BE2C (cell line): ENCODE data around the gene RNF39.

Experiments used
- DNase-seq: peaks from one replicate; pipeline ENCODE4 v3.0.0-alpha.2; 2020
- H3K27me3 ChIP-seq: fragments of 250-450 bp; sonication (Bioruptor Pico); 2 replicates; pipeline ENCODE4 v1.5.1; 2020; ENCODE audit warnings: mild to moderate bottlenecking
- H3K36me3 ChIP-seq: fragments of 250-450 bp; sonication (Bioruptor Pico); 2 replicates; pipeline ENCODE4 v1.5.1; 2020; ENCODE audit warnings: mild to moderate bottlenecking
- H3K4me1 ChIP-seq: fragments of 250-450 bp; sonication (Bioruptor Pico); 2 replicates; pipeline ENCODE4 v1.5.1; 2020
- H3K4me3 ChIP-seq: 2 replicates; pipeline ENCODE4 v1.5.1; 2011; ENCODE audit warnings: low read depth, low read length
- H3K9me3 ChIP-seq: fragments of 250-450 bp; sonication (Bioruptor Pico); 2 replicates; pipeline ENCODE4 v1.5.1; 2020
- TF ChIP-seq, protein P1 (sequence below): IDR thresholded peaks from 2 replicates; pipeline ENCODE4 v1.5.1; 2012; ENCODE audit warnings: mild to moderate bottlenecking, low read depth, low read length

RNF39 gene

DNA sequence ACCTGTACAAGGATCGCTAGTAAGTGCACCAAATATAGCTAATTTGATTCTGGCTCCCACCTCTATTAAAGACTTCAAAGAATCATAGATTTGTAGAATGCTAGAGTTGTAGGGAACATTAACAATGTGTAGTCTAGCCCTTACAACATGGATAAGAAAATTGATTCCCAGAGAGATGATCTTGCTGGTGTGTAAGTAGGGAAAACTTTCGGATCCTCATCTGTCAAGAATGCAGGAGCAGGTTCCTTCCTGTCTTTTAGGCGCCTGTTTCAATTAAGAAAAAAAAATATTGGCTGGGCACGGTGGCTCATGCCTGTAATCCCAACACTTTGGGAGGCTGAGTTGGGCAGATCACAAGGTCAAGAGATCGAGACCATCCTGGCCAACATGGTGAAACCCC, 12.3 kb upstream of the RNF39 start:
- DNase-seq = no peak
- Histone ChIP-seq H3K4me1 (no peaks in the 10 kb centered on the region), H3K36me3 (no peaks in the 10 kb centered on the region), H3K9me3 (no peaks in the 10 kb centered on the region), H3K27me3 (peaks cover 35% of the 10 kb centered on the region), H3K4me3 (no peak overlapping the region)
- TF ChIP-seq, protein P1, sequence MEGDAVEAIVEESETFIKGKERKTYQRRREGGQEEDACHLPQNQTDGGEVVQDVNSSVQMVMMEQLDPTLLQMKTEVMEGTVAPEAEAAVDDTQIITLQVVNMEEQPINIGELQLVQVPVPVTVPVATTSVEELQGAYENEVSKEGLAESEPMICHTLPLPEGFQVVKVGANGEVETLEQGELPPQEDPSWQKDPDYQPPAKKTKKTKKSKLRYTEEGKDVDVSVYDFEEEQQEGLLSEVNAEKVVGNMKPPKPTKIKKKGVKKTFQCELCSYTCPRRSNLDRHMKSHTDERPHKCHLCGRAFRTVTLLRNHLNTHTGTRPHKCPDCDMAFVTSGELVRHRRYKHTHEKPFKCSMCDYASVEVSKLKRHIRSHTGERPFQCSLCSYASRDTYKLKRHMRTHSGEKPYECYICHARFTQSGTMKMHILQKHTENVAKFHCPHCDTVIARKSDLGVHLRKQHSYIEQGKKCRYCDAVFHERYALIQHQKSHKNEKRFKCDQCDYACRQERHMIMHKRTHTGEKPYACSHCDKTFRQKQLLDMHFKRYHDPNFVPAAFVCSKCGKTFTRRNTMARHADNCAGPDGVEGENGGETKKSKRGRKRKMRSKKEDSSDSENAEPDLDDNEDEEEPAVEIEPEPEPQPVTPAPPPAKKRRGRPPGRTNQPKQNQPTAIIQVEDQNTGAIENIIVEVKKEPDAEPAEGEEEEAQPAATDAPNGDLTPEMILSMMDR = no peak

DNA sequence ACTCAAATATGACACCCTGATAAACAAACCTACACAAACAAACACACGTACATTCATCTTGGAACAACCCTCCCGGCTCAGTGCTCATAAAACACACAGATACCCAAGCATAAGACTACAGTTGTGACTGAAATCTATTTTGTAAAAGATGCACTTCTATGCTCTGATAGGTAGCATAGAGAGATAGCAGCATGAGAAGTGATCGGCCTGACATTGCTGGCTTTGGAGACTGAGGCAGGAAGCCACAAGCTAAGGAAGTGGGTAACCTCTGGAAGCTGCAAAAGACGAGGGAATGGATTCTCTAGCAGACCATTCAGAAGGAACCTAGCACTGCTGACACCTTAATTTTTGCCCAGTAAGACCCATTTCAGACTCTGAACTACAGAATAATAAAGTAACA, 1.6 kb upstream of the RNF39 start:
- H3K4me1 ChIP-seq = no peaks in the 10 kb centered on the region
- peaks cover 47% of the 10 kb centered on the region for H3K27me3 ChIP-seq
- no peaks in the 10 kb centered on the region for H3K9me3 ChIP-seq
- H3K4me3 ChIP-seq = no peak overlapping the region
- H3K36me3 ChIP-seq = no peaks in the 10 kb centered on the region
- DNase-seq = no peak
- TF ChIP-seq, protein P1 = no peak

DNA sequence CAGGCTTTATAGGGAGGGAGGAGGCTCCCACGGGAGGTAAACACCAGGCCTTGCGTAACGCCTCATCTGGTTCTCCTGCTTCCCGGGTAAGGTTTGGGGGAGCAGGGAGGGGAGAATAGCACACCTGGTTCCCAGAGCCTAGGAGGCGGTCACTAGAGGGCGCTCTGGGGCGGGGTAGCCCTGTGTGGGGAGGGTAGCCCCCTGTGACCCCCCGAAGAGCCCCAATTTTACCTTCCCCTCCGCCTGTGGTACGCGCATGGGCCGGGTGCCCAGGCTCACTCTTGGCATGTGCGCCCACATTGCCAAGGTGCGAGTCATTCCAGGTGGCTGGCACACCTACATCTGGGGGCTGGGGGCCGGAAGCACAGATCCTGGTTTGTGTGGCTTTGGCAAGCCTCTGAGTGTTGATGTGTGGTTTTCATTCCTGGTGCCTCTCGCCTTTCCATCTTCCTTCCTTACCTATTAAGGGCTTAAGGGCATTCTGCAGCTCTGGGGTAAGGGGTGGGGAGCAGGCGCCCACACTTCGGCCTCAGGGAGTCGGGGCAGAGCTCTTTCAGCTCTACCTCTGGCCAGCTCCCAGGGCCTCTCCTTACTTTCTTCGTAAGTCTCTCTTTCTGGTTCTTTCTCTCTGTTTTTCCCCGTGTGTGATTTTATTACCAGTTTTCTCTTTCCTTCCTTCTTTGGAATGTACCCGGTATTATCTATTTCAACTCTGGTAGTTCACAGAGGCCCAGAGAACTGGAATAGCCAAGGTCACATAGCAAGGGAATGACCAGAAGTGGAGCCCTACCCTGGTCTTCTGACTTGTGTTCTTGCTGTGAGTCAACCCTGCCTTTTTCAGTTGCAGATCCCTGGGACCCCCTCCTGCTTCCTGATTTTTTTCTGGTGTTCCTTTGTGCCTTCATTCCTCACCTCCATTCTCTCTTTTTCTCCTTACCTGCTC, 492 bp upstream of the RNF39 start:
- TF ChIP-seq, protein P1 = peak; percentile 26; the same call in 1 of the 2 replicates
- H3K4me3 ChIP-seq = no peak overlapping the region
- H3K27me3 ChIP-seq = peaks cover 59% of the 10 kb centered on the region
- no peak for DNase-seq
- no peaks in the 10 kb centered on the region for H3K4me1 ChIP-seq
- H3K36me3 ChIP-seq = no peaks in the 10 kb centered on the region
- H3K9me3 ChIP-seq = no peaks in the 10 kb centered on the region

DNA sequence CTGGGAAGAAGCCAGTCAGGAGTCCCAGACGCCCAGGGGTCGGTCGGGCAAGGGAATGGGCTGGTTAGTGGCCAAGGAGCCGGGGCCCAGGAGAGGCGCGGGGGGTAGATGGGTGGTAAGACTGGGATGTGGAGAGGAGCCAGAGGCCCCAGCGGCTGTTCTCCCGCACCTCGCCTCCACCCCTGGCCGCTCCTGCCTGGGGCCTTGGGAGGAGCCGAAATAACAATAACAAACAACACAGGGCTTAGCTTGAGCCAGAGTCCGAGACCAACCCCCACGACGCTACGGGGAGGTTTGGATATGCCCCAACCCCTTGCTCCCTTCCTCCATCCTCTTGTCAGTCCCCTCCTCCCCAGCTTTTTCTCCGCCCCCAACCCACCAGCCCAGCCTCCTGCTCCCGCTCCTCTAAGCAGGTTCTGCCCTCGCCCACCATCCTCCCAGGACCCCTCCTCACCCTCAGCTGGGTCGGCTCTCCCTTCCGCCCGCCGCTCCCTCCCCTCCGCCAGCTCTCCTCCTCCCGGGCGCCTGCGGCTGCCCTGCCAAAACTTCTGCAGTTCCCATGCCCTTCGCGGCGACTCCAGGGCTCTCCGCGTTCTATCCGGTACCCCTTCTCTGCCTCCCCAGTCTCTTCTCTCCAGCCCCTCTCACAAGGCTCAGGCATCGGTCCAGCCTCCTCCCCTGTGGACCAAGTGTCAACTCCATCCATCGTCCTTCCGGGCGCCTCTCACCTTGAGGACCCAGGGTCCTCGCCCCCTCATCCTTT, 1.1 kb downstream of the RNF39 start:
- TF ChIP-seq, protein P1 = no peak
- no peak overlapping the region for H3K4me3 ChIP-seq
- no peaks in the 10 kb centered on the region for H3K9me3 ChIP-seq
- H3K36me3 ChIP-seq = no peaks in the 10 kb centered on the region; the same call in 1 of the 2 replicates
- H3K4me1 ChIP-seq = no peaks in the 10 kb centered on the region
- DNase-seq = no peak
- H3K27me3 ChIP-seq = peaks cover 60% of the 10 kb centered on the region

DNA sequence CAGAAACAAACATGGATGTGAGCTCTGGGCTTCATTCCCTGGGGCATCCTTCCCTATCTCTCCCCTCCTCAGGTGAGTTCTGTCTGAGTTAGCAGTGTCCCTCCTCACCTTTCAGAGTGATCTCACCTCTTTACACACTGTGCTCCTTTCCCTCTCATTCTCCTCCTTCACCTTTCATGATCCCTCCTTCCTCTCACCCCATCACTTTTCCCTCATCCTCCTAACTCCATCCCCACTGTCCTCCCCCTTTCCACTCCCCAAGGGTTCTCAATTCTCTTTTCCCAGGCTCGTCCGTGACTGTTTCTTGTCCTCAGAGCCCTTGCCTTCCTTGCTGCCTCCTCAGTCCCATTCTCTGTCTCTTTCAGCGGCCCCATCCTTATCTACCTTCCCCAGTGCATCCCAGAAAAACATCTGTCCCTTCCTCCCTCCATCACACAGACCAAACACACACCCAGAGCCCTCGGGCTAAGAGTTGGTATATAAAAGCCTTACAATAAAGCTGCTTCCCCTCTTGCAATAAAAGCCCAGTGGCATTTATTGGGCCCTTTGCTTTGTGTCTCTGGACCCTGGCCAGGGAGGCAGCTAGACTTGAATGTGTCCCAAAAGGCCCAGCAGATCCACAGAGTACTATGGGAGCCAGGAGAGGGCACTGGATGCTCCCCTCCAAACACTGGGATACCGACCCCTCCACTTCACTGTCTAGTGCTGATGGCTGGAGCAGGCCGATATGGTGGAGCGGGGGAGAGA, 1.9 kb downstream of the RNF39 start:
- peaks cover 60% of the 10 kb centered on the region for H3K27me3 ChIP-seq
- no peaks in the 10 kb centered on the region for H3K9me3 ChIP-seq
- TF ChIP-seq, protein P1 = no peak

More for the DNA sequence above, 1.9 kb downstream of the RNF39 start:
- H3K36me3 ChIP-seq = no peaks in the 10 kb centered on the region; the same call in 1 of the 2 replicates
- no peak for DNase-seq
- no peak overlapping the region for H3K4me3 ChIP-seq
- no peaks in the 10 kb centered on the region for H3K4me1 ChIP-seq
